ENCODE measurements around the gene CXXC1. TPM values are rescaled to one million over a fixed set of nuclear protein-coding genes. Genes with fewer than 3 reads are reported as not detected.

CXXC1 gene
- total RNA-seq, 3 donors from 2014 or later = 132 to 147 (median 145) TPM

Other genes with a start within 250 kb of the CXXC1 start
- gene MYO5B, start 92.5 kb downstream of the CXXC1 start, total RNA-seq = under 1 TPM; 0.13 to 0.14 (median 0.13) TPM
- under 1 TPM; 0.14 to 0.40 (median 0.28) TPM for gene CFAP53, start 21.2 kb downstream of the CXXC1 start, total RNA-seq
- gene MBD1, start 6.2 kb downstream of the CXXC1 start, total RNA-seq = 100 to 1,000 TPM; 103 to 113 (median 104) TPM
- gene SKA1, start 87.4 kb upstream of the CXXC1 start, total RNA-seq = 1 to 10 TPM; 3.3 to 5.4 (median 3.9) TPM